OCI-LY7 (cell line): Measurements from ENCODE around the gene ANK3.

Source experiments
- EZH2phosphoT487 ChIP-seq: fragments of 200-600 bp; sonication (generic); IDR thresholded peaks from 2 replicates; pipeline ENCODE4 v1.6.1; 2018; ENCODE audit warnings: low read depth, borderline replicate concordance, mild to moderate bottlenecking, mixed run types, antibody characterized with exemption, low read length, moderate library complexity, mixed read lengths
- TF ChIP-seq, protein P1 (sequence below): fragments of 200-600 bp; sonication (generic); conservative IDR thresholded peaks from 2 replicates; pipeline ENCODE4 v1.5.1; 2014; ENCODE audit warnings: mild to moderate bottlenecking, antibody characterized with exemption, low read length, moderate library complexity, mixed read lengths

- TF ChIP-seq, protein P1, sequence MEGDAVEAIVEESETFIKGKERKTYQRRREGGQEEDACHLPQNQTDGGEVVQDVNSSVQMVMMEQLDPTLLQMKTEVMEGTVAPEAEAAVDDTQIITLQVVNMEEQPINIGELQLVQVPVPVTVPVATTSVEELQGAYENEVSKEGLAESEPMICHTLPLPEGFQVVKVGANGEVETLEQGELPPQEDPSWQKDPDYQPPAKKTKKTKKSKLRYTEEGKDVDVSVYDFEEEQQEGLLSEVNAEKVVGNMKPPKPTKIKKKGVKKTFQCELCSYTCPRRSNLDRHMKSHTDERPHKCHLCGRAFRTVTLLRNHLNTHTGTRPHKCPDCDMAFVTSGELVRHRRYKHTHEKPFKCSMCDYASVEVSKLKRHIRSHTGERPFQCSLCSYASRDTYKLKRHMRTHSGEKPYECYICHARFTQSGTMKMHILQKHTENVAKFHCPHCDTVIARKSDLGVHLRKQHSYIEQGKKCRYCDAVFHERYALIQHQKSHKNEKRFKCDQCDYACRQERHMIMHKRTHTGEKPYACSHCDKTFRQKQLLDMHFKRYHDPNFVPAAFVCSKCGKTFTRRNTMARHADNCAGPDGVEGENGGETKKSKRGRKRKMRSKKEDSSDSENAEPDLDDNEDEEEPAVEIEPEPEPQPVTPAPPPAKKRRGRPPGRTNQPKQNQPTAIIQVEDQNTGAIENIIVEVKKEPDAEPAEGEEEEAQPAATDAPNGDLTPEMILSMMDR: no peak
- TF ChIP-seq EZH2phosphoT487: no peak
Measured at GRCh38 chr10:60409202-60409601, 19.5 kb upstream of the ANK3 start.
